GM10847 (cell line): Measurements from ENCODE around the gene GJD2.

Source experiments
- POLR2A ChIP-seq: IDR thresholded peaks from 2 replicates; pipeline ENCODE4 v1.6.1; 2011; ENCODE audit not compliant: insufficient read length; ENCODE audit errors: extremely low read depth

Gene GJD2

DNA sequence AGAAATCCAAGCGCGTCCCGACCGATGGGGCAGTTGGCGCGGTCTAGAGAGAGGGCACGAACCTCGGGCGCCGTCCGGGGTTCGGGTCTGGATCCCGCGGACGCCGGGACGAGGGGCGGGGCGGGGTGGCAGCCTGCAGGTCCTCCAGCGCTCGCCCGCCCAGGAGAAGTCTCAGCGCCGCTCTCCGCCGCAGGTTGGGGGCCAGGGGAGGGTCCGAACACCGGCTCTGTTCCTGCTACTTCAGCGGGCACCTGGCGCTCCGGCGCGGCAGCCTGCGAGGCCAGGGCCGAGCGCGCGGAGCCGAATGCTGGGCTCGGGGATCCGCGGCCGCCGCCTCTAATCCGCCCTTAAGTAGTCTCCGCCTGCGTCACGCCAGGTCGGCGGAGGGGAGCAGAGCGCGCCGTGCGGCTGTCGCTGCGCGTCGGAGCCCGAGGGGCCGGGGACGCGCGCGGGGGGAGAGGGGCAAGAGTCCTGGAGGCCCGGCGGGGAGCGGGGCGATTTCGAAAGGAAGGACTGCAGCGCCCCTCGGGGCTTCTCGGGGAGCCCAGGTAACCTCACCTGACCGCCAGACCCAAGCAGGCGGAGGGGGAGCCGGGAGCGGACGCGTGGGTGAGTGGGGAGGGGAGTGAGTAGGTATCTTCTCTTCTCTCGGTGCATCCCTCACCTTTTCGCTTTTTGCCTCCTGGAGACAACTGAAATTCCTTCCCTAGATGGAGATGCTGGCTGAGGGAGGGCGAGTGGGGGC is at the start of gene GJD2:
Gene GJD2, minus strand, starts transcription at position 325 of the 745 bp plus-strand sequence. CDS start 510 bp downstream, outside the sequence.
- no peak for TF ChIP-seq POLR2A

- TF ChIP-seq POLR2A = no peak
Measured at GRCh38 chr15:34804113-34804512, 49.3 kb upstream of the GJD2 start.

DNA sequence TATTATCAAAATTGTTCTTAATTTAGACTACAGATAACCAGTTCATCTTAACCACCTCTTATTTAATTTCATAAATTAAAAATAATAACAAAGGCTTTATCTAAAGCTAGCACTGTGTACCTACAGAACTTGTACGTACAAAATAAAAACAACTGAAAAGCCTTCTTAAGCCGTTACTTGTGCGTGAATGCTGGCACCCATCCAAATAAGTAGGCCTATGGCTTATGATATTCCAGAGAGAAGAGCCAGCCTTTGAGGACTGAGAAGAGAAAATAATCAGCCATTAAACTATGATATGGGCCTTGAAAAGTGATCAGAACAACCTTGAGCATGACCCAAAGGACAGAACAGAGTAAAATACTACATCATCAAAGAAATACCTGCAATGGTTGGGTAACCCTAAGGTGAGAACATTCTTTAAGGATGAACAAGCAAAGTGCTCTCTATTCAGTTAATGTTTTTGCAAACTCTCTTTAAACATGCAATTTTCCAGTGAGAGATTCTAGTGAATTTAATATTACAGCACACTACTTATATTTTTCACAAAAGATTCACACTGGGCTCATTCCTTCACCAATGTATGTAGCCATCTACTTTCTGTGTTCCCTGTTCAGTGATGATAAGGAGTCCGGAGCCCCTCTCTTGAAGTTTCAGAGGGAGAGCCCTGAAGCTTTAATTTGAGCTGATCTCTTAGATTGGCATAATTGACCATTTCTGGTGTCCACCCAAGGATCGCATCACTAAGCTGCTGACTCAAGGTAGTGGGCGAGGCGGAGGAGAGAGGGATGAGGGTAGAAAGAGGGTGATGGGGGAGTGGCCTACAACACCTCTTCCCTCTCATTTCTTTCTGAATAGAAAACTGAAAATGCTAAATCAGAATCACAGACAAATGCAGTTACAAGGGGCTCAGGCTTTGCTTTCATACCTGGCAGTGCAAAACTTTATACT is 48.3 kb upstream of the GJD2 start:
- TF ChIP-seq POLR2A = no peak

DNA sequence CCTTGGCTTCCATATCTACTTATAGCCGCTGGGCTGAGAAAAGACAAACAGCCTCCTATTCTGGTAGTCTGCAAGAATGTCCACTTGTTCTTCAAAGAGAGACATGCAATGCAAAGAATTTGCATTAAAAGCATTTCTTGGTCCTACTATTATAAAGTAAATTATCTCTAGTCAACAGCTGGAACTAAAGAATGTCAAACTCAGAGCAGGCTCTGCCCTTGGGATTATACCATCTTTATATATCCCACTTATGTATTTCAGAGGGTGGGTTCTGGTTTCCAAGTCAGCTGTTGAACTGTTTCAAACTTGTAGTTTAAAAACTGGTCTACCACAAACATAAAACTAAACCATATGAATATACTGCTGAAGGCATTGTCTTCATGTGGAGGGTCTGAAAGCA is 47.6 kb upstream of the GJD2 start:
- TF ChIP-seq POLR2A = no peak

- TF ChIP-seq POLR2A = no peak
Measured at GRCh38 chr15:34799149-34800101, 44.6 kb upstream of the GJD2 start.

GRCh38 chr15:34796847-34797435 is 42.1 kb upstream of the GJD2 start:
- no peak for TF ChIP-seq POLR2A

GRCh38 chr15:34795267-34796081 is 40.7 kb upstream of the GJD2 start, which contains the start of gene ACTC1:
Gene ACTC1, minus strand, starts transcription at chr15:34795549. Its CDS starts 741 bp downstream, at chr15:34794808.
- no peak for TF ChIP-seq POLR2A

DNA sequence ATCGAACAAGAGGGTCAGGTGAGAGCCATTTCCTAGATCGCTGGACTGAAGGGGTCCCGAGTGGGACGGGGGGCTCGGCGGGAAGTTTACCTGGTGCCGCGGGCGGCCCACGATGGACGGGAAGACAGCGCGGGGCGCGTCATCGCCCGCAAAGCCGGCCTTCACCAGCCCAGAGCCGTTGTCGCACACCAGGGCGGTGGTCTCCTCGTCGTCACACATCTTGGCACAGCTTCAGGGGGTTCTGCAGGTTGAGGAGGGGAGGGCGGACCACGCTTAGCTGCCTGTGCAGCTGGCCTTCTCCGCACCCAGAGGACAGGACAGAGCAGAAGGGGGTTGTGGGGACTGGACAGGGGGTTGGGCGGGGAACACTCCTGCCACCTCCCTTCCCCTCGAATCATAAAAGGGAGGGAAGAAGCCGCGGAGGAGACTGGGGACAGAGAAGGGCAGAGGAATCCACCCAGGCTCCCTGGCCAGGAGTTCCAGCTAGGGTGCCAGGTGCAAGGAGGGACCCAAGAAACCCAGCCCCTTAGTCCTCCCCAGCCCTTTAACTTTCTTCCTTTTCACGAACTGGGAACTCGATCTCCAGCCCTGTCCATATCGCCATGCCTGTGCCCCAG is 39.9 kb upstream of the GJD2 start:
- TF ChIP-seq POLR2A = no peak

GRCh38 chr15:34793901-34794300 is 39.1 kb upstream of the GJD2 start:
- TF ChIP-seq POLR2A = no peak

GRCh38 chr15:34793071-34793470 is 38.3 kb upstream of the GJD2 start:
- TF ChIP-seq POLR2A = no peak

- TF ChIP-seq POLR2A = no peak
Measured at GRCh38 chr15:34791701-34792100, 36.9 kb upstream of the GJD2 start.

- no peak for TF ChIP-seq POLR2A
Measured at GRCh38 chr15:34790121-34790520, 35.3 kb upstream of the GJD2 start.

DNA sequence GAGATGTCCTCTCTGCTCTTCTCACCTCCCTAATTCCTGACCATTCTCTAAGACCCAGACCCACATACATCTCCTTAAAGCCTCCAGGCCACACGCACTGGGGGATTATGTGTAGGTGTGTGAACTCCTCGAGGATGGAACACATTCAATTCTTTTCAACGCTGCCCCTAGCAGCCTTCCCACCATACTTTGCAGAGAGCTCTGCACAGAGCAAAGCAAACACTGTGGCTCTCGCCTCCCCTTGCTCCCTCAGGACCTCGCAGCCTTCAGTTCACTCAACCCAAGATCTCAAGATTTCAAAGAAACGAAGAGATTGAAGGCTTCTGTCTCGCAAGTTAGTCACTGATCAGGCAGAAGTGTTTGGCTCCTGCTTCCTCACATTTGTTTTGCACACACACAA is 34.5 kb upstream of the GJD2 start:
- TF ChIP-seq POLR2A = no peak
